GM18867 (cell line): Measurements from ENCODE around the gene PIP4P1.
"Not testable (repeated sequence)": the region's sequence is repeated elsewhere in the genome, so short reads cannot be mapped to it uniquely, and the experiment has no call there.

Experiments
- ATAC-seq: cut with Tn5 transposase; IDR thresholded peaks from one replicate; pipeline ENCODE4 v1.9.1; 2021; ENCODE audit warnings: mild to moderate bottlenecking, moderate library complexity; ENCODE audit not compliant: unreplicated experiment

Gene PIP4P1

GRCh38 chr14:20461225-20462141, at the start of gene PIP4P1:
TSS of gene PIP4P1 (minus strand) at chr14:20461434. CDS start at chr14:20461325, 109 bp downstream.
- ATAC-seq = peak; percentile 92

DNA sequence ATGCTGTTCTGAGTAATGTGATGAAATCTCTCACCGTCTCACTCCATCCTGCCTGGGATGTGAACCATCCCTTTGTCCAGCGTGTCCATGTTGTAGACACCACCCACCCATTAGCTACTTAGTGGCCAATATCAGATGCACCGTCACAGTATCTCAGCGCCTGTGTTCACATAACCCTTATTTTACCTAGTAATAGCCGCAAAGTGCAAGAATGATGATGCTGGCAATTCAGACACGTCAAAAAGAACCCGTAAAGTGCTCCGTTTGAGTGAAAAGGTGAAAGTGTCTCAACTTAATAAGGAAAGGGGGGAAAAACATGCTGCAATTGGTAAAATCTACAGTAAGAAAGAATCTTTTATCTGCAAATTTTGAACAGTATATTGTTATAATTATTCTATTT, 47.1 kb upstream of the PIP4P1 start:
- ATAC-seq = peak; percentile 38

DNA sequence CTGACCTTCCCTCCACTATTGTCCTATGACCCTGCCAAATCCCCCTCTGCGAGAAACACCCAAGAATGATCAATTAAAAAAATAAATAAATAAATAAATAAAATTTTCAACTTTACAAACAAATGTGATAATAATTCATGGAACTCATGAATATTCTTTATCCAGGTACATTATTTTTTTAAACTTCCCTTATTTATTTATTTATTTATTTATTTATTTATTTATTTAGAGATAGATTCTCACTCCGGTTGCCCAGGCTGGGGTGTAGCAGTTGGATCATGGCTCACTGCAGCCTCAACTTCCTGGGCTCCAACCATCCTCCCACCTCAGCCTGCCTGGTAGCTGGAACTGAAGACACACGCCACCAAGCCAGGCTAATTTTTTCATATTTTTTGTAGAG, 46.3 kb upstream of the PIP4P1 start:
- not testable (repeated sequence) for ATAC-seq

- ATAC-seq = not testable (repeated sequence)
These were observed 45.5 kb upstream of the PIP4P1 start for GRCh38 chr14:20506752-20507151.

- not testable (repeated sequence) for ATAC-seq
These were observed 45.0 kb upstream of the PIP4P1 start for GRCh38 chr14:20506276-20506675.

DNA sequence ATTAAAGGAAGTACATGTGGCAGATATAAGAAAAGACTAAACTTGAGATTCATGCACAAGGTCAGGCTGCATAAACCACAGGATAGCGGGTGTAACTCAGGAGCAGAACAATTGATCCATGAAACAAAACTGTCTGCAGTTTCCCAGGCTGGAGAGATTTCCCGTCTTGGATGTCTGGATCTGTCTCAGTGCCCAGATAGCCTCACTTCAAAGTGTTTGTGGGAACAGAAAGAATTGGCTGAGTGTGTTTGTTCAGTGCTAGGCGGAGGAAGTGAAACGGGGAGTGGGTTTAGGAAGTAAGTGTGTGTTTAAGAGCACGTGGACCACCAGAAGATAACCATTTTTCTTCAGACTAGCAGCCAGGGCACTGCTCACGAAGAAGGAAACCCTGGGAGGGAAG, 42.7 kb upstream of the PIP4P1 start:
- ATAC-seq = no peak

DNA sequence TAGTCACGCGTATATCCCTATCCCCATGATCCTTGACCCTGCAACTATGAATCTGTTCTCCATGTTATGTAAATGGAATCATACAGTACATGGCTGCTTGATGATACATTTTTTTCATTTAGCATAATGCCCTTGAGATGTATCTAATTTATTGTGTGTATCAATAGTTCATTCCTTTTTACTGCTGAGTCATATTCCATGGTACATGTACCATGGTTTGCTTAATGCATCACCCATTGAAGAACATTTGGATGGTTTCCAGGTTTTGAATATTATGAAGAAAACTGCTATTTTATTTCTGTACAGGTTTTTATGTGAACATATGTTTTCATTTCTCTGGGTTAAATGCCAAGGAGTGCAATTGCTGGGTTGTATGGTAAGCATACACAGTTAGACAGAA, 40.1 kb upstream of the PIP4P1 start:
- no peak for ATAC-seq

DNA sequence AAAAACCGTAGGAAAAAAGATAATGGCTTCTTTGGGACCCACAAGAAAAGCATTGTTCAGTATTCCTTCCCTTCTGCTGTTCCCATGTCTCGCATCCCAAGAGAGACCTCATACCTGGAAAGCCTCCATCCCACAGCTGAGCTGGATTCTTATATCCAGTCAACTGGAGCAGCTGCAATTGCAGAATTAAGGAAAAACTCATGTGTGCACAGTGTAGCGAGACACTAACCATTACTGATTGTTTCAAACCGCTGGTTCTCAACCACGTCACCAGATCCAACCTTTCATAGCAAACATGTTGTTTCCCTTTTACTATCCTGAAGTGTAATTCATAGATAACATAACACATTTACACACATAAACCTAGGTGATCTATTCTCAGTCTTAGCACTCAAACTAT, 38.6 kb upstream of the PIP4P1 start:
- ATAC-seq = no peak

DNA sequence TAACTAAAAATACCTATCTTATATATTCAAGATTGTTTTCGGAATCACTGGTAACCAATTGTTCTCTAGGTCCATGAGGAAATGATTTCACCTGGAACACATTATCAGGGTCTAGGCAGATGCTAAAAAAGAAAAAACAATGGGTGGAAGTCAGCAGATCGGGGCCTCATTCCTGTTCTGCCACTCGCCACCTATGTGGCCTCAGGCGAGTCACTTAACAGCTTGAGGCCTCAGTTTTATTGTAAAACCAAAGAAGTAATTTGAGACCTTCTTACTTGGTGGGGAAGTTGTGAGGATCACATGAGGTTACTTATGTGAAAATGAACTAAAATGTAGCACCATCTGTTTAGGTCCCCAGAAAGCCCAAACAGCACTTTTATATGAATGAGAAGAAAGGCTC, 37.9 kb upstream of the PIP4P1 start:
- ATAC-seq = no peak

DNA sequence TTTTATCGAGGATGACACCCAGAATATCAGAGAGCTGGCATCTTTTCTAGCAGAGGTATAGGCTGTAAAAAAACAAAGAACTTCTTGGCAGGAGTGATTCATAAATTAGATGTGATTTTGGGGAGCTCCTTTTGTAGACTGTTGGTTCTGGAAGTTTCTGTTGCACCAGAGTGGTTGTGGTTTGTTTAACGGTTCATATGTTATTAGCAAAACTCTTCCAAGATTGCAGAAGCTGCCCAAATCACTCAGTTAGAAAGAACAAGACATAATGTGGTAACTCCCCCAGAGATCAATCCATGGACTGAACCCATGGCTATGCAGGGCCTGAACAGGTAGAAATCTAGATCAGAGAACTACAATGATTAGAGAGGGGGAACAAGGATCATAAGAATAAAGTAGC, 37.4 kb upstream of the PIP4P1 start:
- no peak for ATAC-seq

GRCh38 chr14:20494935-20495766, 33.9 kb upstream of the PIP4P1 start:
- no peak for ATAC-seq

- no peak for ATAC-seq
These were observed 32.4 kb upstream of the PIP4P1 start for GRCh38 chr14:20493634-20494033.

DNA sequence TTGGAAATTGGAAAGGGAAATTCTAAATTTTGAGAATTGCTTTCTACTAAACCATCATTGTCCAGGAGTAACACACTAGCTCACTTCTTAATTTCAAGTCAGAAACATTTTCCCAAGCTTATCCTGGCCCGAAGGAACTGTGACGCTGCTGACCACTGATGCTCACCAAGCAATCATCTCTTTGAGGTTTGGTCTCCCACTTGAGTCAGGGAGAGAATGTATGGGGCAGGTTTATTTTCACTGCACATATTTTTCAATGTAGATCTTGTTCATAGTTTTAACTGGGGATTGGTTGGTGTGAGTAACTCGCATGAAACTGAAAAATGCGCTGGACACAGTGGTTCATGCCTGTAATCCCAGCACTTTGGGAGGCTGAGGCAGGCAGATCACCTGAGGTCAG, 31.3 kb upstream of the PIP4P1 start:
- ATAC-seq = no peak

- ATAC-seq = no peak
These were observed 29.3 kb upstream of the PIP4P1 start for GRCh38 chr14:20490563-20490962.

- ATAC-seq = no peak
These were observed 28.1 kb upstream of the PIP4P1 start for GRCh38 chr14:20489093-20489994.

DNA sequence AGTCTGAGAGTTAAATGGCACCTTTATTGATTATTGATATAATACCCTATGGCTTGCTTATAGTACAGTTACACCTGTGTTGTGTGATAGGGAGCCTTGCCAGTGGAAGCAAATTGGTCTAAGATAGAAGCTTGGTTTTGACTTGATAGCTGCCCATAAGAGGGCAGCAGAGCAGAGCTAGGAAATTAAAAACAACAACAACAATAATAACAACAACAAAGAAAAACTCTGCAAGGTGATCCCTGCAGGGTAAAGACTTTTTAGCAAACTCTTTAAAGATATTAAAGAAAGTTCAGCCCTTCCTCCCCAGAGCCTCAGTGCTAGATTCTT, 26.1 kb upstream of the PIP4P1 start:
- no peak for ATAC-seq

GRCh38 chr14:20486684-20487395, 25.6 kb upstream of the PIP4P1 start:
- ATAC-seq = no peak

- ATAC-seq = no peak
These were observed 24.7 kb upstream of the PIP4P1 start for GRCh38 chr14:20485900-20486299.

GRCh38 chr14:20482382-20482781, 21.1 kb upstream of the PIP4P1 start:
- no peak for ATAC-seq

- ATAC-seq = no peak
These were observed 17.7 kb upstream of the PIP4P1 start for GRCh38 chr14:20478894-20479293.
